GM18520 (cell line): ENCODE results near the gene TPGS1.

ENCODE experiments used
- ATAC-seq: cut with Tn5 transposase; IDR thresholded peaks from one replicate; pipeline ENCODE4 v1.9.1; 2021; ENCODE audit not compliant: unreplicated experiment

The TPGS1 gene

GRCh38 chr19:514166-514663 is 6.9 kb downstream of the TPGS1 start:
- ATAC-seq = no peak

- ATAC-seq = no peak
Observed at GRCh38 chr19:517721-518597, 10.7 kb downstream of the TPGS1 start.

GRCh38 chr19:518598-519231 is 11.4 kb downstream of the TPGS1 start:
- ATAC-seq = no peak

GRCh38 chr19:519449-519865 is 12.2 kb downstream of the TPGS1 start:
- ATAC-seq = no peak

- ATAC-seq = no peak
Observed at GRCh38 chr19:522726-523125, 15.4 kb downstream of the TPGS1 start.

- no peak for ATAC-seq
Observed at GRCh38 chr19:524062-524674, 16.9 kb downstream of the TPGS1 start.

- ATAC-seq = no peak
Observed at GRCh38 chr19:525029-525428, 17.7 kb downstream of the TPGS1 start.

- no peak for ATAC-seq
Observed at GRCh38 chr19:525857-526419, 18.6 kb downstream of the TPGS1 start.

GRCh38 chr19:530134-531008 is 23.1 kb downstream of the TPGS1 start:
- ATAC-seq = no peak

- ATAC-seq = peak; percentile 72
Observed at GRCh38 chr19:531009-531752, 23.9 kb downstream of the TPGS1 start.

- ATAC-seq = peak; percentile 14
Observed at GRCh38 chr19:531753-532560, 24.7 kb downstream of the TPGS1 start, which contains the start of gene CDC34. Gene CDC34, plus strand, starts transcription at chr19:531760. Its CDS starts 172 bp downstream, at chr19:531932.

- ATAC-seq = no peak
Observed at GRCh38 chr19:532561-533363, 25.5 kb downstream of the TPGS1 start.

GRCh38 chr19:533364-534058 is 26.2 kb downstream of the TPGS1 start:
- ATAC-seq = no peak

- no peak for ATAC-seq
Observed at GRCh38 chr19:534088-534487, 26.8 kb downstream of the TPGS1 start.

GRCh38 chr19:535017-535835 is 27.9 kb downstream of the TPGS1 start:
- no peak for ATAC-seq

GRCh38 chr19:536031-536880 is 29.0 kb downstream of the TPGS1 start:
- ATAC-seq = no peak
